GM21381 (cell line): ENCODE results near the gene ASTN1.

Experiments
- ATAC-seq: cut with Tn5 transposase; IDR thresholded peaks from one replicate; pipeline ENCODE4 v1.9.1; 2021; ENCODE audit warnings: mild to moderate bottlenecking, moderate library complexity; ENCODE audit not compliant: unreplicated experiment

The ASTN1 gene

DNA sequence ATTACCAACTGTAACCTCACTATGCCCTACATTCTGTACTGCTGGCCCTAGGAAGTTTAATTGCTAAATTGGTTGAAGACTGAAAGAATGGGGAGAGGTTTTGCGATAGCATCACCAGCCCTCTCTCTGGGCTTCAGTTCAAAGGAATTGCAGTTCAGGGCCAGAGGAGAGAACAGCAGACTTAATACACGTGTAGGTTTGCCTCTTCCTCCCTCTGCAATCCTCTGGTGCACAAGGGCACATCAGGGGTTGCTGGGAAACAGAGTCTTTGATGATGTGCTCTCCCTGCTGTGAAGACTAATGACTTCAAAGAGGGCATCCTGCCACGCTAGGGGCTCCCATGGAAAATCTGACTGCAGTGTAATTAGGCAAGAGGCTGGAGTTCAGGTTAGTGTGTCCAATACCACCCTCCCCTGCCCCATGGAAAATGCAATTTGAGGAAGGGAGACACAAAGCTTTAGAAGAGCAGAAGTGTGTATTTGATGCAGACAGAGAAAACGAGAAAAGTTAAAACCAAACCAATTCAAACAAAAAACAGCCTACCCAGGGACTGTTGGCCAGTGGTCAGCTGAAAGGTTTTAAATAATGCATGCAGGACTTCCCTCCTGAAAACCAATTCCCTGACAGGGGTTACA lies 167.9 kb downstream of the ASTN1 start:
- no peak for ATAC-seq

DNA sequence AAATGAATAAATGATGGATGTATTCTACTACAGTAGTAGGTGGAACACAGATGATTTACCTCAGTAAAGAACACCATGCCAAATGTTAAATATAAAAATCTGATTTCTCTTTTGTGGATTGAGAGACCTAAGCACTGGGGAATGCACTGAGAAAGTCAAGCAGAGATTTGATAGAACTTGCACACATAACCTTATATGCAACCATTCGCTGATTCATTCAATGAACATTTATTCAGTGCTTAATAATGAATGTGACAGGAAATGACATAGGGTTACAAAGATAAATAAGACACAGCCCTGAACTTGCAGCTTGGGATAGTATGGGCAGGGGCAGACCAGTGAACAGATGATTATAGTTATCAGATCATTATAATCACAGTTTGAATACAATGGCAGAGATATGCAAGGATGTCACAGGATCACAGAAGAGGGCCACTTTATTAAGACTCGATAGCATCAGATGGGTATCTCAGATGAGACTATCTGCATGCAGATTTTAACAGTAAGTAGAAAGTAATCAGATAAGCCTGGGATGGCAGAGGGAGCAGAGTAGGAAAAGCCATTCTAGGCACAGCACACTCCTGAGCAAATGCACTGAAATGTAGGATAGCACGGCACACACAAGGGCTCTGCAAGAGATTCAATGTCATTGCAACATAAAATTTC lies 169.4 kb downstream of the ASTN1 start:
- ATAC-seq = no peak

- no peak for ATAC-seq
Observed at GRCh38 chr1:176993587-176993986, 170.9 kb downstream of the ASTN1 start.

- no peak for ATAC-seq
Observed at GRCh38 chr1:176989754-176990153, 174.8 kb downstream of the ASTN1 start.

DNA sequence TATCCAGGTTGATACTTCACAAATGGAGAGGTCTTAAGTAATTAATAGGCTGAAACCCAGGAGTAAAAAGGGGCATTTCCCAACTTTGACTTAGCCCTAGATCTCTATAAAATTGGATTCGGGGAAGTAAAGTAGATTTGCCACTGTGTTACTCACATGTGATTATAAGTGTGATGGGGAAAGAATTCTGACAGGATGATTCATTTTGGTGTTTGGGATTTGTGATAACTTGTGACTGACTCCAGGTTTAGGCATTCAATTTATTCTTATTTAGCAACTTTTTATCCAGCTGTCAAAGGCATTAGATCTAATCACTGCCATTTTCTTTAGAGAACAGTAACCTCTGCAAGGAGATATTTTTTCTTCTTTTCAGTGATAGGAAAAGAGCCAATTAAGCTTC lies 175.5 kb downstream of the ASTN1 start:
- no peak for ATAC-seq

DNA sequence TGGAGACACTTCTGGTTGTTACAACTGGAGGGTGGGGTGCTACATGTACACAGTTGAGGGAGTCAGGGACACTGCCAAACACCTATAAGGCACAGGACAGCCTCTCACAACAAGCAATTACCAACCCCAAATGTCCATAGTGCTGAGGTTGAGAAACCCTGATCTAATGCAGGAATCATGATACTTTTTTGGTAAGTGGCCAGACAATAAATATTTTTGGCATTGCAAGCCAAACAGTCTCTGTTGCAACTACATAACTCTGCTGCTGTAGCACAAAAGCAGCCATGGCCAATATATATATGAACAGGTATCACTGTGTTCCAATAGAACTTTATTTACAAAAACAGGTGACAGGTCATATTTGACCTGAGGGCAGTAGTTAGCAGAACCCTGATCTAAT lies 177.5 kb downstream of the ASTN1 start:
- no peak for ATAC-seq

- no peak for ATAC-seq
Observed at GRCh38 chr1:176983731-176984130, 180.8 kb downstream of the ASTN1 start.

DNA sequence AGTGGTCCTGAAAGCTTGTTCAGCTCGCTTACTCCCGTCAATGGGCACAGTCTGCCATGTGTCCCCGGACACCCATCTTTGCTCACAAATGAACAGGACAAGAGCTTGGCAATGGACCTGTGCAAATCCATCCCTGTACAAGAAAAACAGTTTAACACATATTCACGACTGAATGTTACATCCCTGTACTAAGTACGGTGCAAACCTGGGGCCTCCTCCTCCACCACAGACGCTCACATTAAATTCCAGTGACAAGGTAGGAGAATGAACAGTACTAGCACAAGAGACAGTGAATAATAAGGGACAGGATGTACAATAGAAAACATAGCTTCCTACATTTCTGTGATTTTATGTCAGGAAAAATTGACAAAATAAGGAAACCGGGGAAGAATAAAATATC lies 187.7 kb downstream of the ASTN1 start:
- no peak for ATAC-seq

- no peak for ATAC-seq
Observed at GRCh38 chr1:176976225-176976624, 188.3 kb downstream of the ASTN1 start.

- ATAC-seq = no peak
Observed at GRCh38 chr1:176964687-176965086, 199.8 kb downstream of the ASTN1 start.

DNA sequence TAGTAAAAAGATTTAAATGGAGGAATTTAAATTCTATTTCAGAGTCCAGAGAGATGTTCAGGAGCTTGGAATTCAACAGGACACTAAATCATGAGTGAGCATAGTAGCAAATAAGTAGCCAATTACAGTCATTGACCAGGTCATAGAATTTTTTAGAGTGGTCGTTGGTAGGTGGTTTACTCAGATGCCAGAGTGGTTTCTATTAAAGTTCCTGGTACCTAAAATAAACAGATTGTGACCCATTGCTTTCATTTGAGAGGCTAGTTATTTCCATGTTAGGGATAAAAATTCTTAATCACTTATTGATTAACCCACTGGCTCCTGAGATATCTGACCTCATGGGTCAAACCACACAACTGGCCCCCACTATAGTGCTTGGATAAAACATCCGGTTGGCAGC lies 201.3 kb downstream of the ASTN1 start:
- ATAC-seq = no peak

GRCh38 chr1:176961678-176962077 lies 202.8 kb downstream of the ASTN1 start:
- ATAC-seq = no peak

DNA sequence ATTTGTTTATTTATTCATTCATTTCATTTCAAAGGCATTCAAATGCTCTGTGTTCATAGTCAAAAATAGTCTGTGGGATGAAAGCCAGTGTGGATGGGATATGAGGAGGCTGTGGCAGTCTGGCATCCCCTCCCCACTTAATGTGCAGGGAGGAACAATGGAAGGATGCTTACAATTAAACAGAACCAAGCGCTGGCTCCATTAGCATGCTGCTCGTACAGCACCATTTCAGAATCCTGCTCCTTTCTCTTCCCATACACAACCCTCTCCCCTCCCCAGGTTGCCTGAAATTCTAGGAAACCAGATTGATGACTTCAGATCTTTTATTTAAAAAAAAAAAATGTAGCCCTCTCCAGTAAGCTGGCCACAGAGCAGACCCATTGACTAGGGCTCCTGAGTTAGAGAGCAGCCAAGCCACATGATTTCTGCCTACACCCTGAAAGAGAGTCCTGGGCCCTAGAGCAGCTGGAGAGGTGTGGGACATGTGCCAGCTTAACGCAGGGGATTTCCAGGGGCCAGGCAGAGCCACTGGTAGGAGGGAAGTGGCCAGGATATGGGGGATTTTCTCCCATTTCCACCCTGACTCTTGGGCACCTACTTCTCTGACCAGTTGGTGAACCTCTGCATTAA lies 205.2 kb downstream of the ASTN1 start:
- ATAC-seq = no peak

DNA sequence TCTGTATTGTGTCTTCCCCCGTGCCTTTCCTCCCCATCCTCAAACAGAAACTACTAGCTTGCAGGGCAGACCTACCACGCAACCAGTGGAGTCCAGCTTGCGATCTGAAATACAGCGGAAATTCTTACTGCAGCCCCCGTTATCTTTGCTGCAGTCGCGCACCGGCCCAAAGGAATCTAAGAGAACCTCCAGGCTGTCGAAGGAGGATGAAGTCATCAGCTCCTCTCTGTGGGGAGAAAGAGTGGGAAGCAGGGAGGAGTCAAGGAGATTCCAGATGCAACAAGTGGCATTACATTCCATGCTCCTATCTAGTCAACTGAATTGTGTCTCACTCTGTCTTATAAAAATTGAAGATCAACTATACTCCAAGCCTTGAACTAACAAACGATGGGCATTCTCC lies 206.9 kb downstream of the ASTN1 start:
- ATAC-seq = no peak

DNA sequence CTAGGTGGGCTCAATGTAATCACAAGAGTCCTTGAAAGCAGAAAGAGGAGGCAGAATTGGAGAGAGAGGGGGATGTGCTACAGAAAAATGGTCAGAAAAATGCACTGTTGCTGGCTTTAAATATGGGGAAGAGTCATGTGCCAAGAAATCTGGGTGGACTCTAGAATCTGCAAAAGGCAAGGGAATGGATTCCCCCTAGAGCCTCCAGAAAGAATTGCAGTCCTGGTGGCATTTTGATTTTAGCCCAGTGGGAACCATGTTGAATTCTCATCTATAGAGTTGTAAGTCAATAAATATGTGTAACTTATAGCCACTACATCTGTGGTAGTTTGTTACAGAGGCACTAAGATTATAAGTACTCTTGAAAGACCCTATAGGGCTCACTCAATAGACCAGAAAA lies 210.3 kb downstream of the ASTN1 start:
- ATAC-seq = no peak

GRCh38 chr1:176950736-176951324 lies 213.7 kb downstream of the ASTN1 start:
- no peak for ATAC-seq

DNA sequence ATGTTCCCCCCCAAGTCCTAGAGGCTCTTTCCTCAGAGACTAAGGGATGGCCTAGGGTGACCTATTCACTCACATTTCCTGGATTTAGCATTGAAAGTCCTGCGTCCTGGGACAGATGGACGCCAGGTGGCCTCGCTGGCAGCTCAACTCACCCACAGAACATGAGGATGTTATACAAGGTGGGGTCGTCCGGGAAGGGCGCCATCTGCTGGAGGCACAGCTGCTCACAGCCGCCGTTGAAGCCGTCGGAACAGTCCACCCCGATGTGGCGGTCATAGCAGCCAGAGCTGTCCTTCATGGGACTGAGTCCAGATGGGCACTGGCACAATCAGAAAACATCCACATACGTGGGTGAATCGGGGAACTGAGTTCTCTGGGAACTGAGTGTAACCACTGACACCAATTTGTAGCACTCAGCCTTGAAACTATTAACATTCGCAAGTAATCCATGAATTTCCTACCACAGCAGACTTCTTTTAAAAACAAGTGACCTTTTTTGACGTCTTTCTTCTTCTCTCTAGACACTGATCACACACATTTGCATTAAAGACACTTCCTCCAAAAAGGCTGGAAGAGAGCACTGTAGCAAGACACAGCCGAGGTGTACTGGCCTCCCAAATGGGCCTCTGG lies 215.4 kb downstream of the ASTN1 start:
- ATAC-seq = peak; percentile 90

DNA sequence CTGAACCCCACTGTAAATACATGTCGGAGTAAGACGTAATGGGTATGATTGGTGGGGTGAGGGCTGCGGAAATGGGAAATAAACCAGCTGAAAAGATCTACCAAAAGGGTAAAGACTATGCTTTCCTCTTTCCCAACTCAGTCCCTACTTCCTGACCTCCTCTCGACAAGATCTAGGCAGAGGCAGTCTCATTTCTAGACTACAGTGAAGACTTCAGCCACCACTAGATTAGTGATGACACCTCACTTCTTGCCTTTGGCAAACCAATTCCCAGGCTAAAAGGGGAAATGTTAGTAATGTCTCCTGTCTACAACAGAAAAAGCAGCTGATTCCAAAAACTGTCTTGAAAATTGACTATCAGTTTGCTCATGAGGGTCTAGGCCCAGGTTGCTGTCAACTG lies 219.9 kb downstream of the ASTN1 start:
- no peak for ATAC-seq

GRCh38 chr1:176943783-176944182 lies 220.7 kb downstream of the ASTN1 start:
- ATAC-seq = no peak

GRCh38 chr1:176942346-176942745 lies 222.2 kb downstream of the ASTN1 start:
- no peak for ATAC-seq

- ATAC-seq = no peak
Observed at GRCh38 chr1:176939993-176940392, 224.5 kb downstream of the ASTN1 start.

- no peak for ATAC-seq
Observed at GRCh38 chr1:176938375-176938774, 226.1 kb downstream of the ASTN1 start.
